SK-N-SH (cell line): ENCODE data around the gene PAF1.

Experiments
- CTCF ChIP-seq: fragments of 200-600 bp; sonication (generic); IDR thresholded peaks from 2 replicates; pipeline ENCODE4 v1.6.1; 2017; ENCODE audit warnings: antibody characterized with exemption, mild to moderate bottlenecking, moderate library complexity
- JUND ChIP-seq: IDR thresholded peaks from 2 replicates; pipeline ENCODE4 v1.4.0; 2012
- SMC3 ChIP-seq: IDR thresholded peaks from 2 replicates; pipeline ENCODE4 v1.6.1; 2012; ENCODE audit warnings: low read depth, low read length, improper control_type of control experiment

DNA sequence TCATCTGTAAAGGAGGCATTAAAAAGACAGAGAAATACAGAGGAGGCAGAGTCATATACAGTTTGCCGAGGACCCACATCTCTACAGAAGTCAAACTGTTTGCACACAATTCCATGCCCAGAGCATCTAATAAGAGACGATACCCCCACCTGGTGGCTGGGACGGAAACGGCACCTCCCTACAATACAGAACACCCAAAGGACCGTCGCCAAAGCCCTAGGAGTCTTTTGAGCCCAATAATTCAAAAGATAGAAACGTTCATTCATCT, 20.9 kb upstream of the PAF1 start:
- TF ChIP-seq CTCF: peak; percentile 98
- TF ChIP-seq JUND: no peak
- TF ChIP-seq SMC3: peak; percentile 90
